Liver (tissue), 9 donors: ENCODE results near the gene SH3RF3. TPM values are rescaled to one million over a fixed set of nuclear protein-coding genes. Genes with fewer than 3 reads are reported as not detected.

Experiments used
- DNase-seq: peaks from one replicate; pipeline ENCODE4 v3.0.0-alpha.2; 2017; ENCODE audit warnings: low spot score
- H3K27ac ChIP-seq, 2 donors: one replicate each; pipeline ENCODE4 v1.7.0; 2013; ENCODE audit warnings: inconsistent platforms in 2 of 2, low read length in 2 of 2, control low read depth in 1 of 2, low read depth in 1 of 2, mild to moderate bottlenecking in 1 of 2
- H3K27me3 ChIP-seq, 4 donors: one replicate each; pipeline versions ENCODE4 v1.6.1 to v1.7.0; 2013; ENCODE audit warnings: low read length in 3 of 4, inconsistent platforms in 1 of 4, mild to moderate bottlenecking in 1 of 4, moderate library complexity in 1 of 4; ENCODE audit not compliant: control insufficient read depth in 4 of 4, insufficient read depth in 4 of 4
- H3K36me3 ChIP-seq, 4 donors: one replicate each; pipeline versions ENCODE4 v1.6.1 to v1.7.0; 2013; ENCODE audit warnings: low read length in 3 of 4, mild to moderate bottlenecking in 3 of 4, low read depth in 1 of 4, moderate library complexity in 1 of 4; ENCODE audit not compliant: control insufficient read depth in 4 of 4, insufficient read depth in 3 of 4
- H3K4me1 ChIP-seq, 4 donors: one replicate each; pipeline versions ENCODE4 v1.6.1 to v1.7.0; 2013; ENCODE audit warnings: low read length in 3 of 4, mild to moderate bottlenecking in 3 of 4, moderate library complexity in 1 of 4; ENCODE audit not compliant: control insufficient read depth in 4 of 4, insufficient read depth in 4 of 4
- H3K4me3 ChIP-seq, 3 donors: one replicate each; pipeline versions ENCODE4 v1.6.1 to v1.7.0; 2013; ENCODE audit warnings: low read length in 3 of 3, control low read depth in 1 of 3, low read depth in 1 of 3, mild to moderate bottlenecking in 1 of 3
- H3K9ac ChIP-seq, 2 donors: one replicate each; pipeline ENCODE4 v1.7.0; 2013; ENCODE audit warnings: low read length in 2 of 2, mild to moderate bottlenecking in 2 of 2, moderate library complexity in 2 of 2, control low read depth in 1 of 2, low read depth in 1 of 2
- H3K9me3 ChIP-seq, 4 donors: one replicate each; pipeline versions ENCODE4 v1.6.1 to v1.7.0; 2013; ENCODE audit warnings: low read length in 3 of 4; ENCODE audit not compliant: control insufficient read depth in 4 of 4
- ATF3 ChIP-seq: IDR thresholded peaks from 2 replicates; pipeline ENCODE4 v1.6.1; 2016; ENCODE audit warnings: antibody characterized with exemption
- EGR1 ChIP-seq, 2 donors: IDR thresholded peaks; 2 replicates each; pipeline ENCODE4 v1.6.1; 2016 to 2018; ENCODE audit warnings: antibody characterized with exemption in 2 of 2, low read depth in 2 of 2
- FOXA1 ChIP-seq: IDR thresholded peaks from 2 replicates; pipeline ENCODE4 v1.6.1; 2016; ENCODE audit warnings: antibody characterized with exemption
- GABPA ChIP-seq, 2 donors: IDR thresholded peaks in 1 of 2; conservative IDR thresholded peaks in 1 of 2; 2 replicates each; pipeline ENCODE4 v1.6.1; 2016; ENCODE audit warnings: antibody characterized with exemption in 2 of 2, mild to moderate bottlenecking in 1 of 2, moderate library complexity in 1 of 2
- HNF4A ChIP-seq, 2 donors: conservative IDR thresholded peaks; 2 replicates each; pipeline ENCODE4 v1.6.1; 2016; ENCODE audit warnings: antibody characterized with exemption in 2 of 2, mild to moderate bottlenecking in 2 of 2
- JUND ChIP-seq, 2 donors: IDR thresholded peaks; 2 replicates each; pipeline ENCODE4 v1.6.1; 2016; ENCODE audit warnings: antibody characterized with exemption in 2 of 2
- MAX ChIP-seq: IDR thresholded peaks from 2 replicates; pipeline ENCODE4 v1.6.1; 2016; ENCODE audit warnings: antibody characterized with exemption
- NR2F2 ChIP-seq: IDR thresholded peaks from 2 replicates; pipeline ENCODE4 v1.6.1; 2016; ENCODE audit warnings: antibody characterized with exemption
- RAD21 ChIP-seq, 2 donors: IDR thresholded peaks; 2 replicates each; pipeline ENCODE4 v1.6.1; 2016; ENCODE audit warnings: antibody characterized with exemption in 2 of 2, mild to moderate bottlenecking in 2 of 2
- REST ChIP-seq: IDR thresholded peaks from 2 replicates; pipeline ENCODE4 v1.6.1; 2016; ENCODE audit warnings: antibody characterized with exemption, mild to moderate bottlenecking
- RXRA ChIP-seq, 2 donors: IDR thresholded peaks; 2 replicates each; pipeline ENCODE4 v1.6.1; 2017 to 2018; ENCODE audit warnings: antibody characterized with exemption in 2 of 2, mild to moderate bottlenecking in 1 of 2
- SP1 ChIP-seq: IDR thresholded peaks from 2 replicates; pipeline ENCODE4 v1.6.1; 2018; ENCODE audit warnings: antibody characterized with exemption, mild to moderate bottlenecking
- TAF1 ChIP-seq: conservative IDR thresholded peaks from 2 replicates; pipeline ENCODE4 v1.6.1; 2016; ENCODE audit warnings: antibody characterized with exemption, mild to moderate bottlenecking
- YY1 ChIP-seq: IDR thresholded peaks from 2 replicates; pipeline ENCODE4 v1.6.1; 2016; ENCODE audit warnings: antibody characterized with exemption, mild to moderate bottlenecking
- ZBTB33 ChIP-seq: IDR thresholded peaks from 2 replicates; pipeline ENCODE4 v1.6.1; 2016; ENCODE audit warnings: antibody characterized with exemption
- whole genome bisulfite sequencing: extraction: QIAGEN DNeasy Blood & Tissue Kit; methylation state at CpG from one replicate; pipeline ENCODE4 v1.1.7; 2013; 5-methylcytosine and 5-hydroxymethylcytosine counted together
- polyA plus RNA-seq, 2 donors: library from polyadenylated mRNA; stranded (reverse) in 1 of 2; unstranded in 1 of 2; fragments of 200-250 nt in 1 of 2; fragments of >200 nt in 1 of 2; fragmentation: Nextera tagmentation in 1 of 2; extraction: Ambion mirVana in 1 of 2; gene quantifications; one replicate each; pipeline versions ENCODE4 v1.2.1 to v1.2.3, GENCODE V29; 2013 to 2015
- total RNA-seq, 2 donors: library from RNA; depleted of rRNA; stranded (reverse); fragments of >200 nt; gene quantifications; one replicate each; pipeline ENCODE4 v1.2.3, GENCODE V29; 2014
- donor health status: healthy.
- donor health status: healthy.
- donor health status: healthy.
- donor health status: healthy.
- donor health status: healthy.

Gene SH3RF3
- total and polyA plus RNA-seq, 4 donors = 0.11 to 1.0 (median 0.54) TPM

- no peak overlapping the region for H3K9ac ChIP-seq
- 71% methylated on average over 7 of the region's 7 CpGs for WGBS
- H3K36me3 ChIP-seq = no peaks in the 10 kb centered on the region
- no peaks in the 10 kb centered on the region for H3K4me1 ChIP-seq
- peaks cover 0 to 4% (median 0%) of the 10 kb centered on the region in 4 donors for H3K27me3 ChIP-seq
- H3K27ac ChIP-seq = no peak overlapping the region
- no peaks in the 10 kb centered on the region for H3K9me3 ChIP-seq
- TF ChIP-seq REST (no peak), MAX (no peak), FOXA1 (no peak), TAF1 (no peak), HNF4A (conservative IDR thresholded peaks at IDR 0.05) (no peak), RXRA (IDR thresholded peaks at IDR 0.05) (no peak), ZBTB33 (no peak), EGR1 (IDR thresholded peaks at IDR 0.05; ENCODE audit: low read depth in 2 of 2) (no peak), RAD21 (IDR thresholded peaks at IDR 0.05) (no peak), YY1 (no peak), SP1 (no peak), JUND (IDR thresholded peaks at IDR 0.05) (no peak), NR2F2 (no peak), ATF3 (no peak)
- no peak for DNase-seq
- H3K4me3 ChIP-seq = no peak overlapping the region
Measured at GRCh38 chr2:109136542-109136941, 7.5 kb downstream of the SH3RF3 start.

GRCh38 chr2:109137616-109138015 is 8.6 kb downstream of the SH3RF3 start:
- DNase-seq = no peak
- TF ChIP-seq GABPA (IDR thresholded peaks at IDR 0.05 in 1 of 2, conservative IDR thresholded peaks at IDR 0.05 in 1 of 2) (no peak), EGR1 (IDR thresholded peaks at IDR 0.05; ENCODE audit: low read depth in 2 of 2) (no peak), RAD21 (IDR thresholded peaks at IDR 0.05) (no peak), TAF1 (no peak)
- Histone ChIP-seq H3K9ac (no peak overlapping the region), H3K27ac (no peak overlapping the region), H3K4me3 (no peak overlapping the region), H3K27me3 (no peaks in the 10 kb centered on the region), H3K36me3 (no peaks in the 10 kb centered on the region), H3K4me1 (no peaks in the 10 kb centered on the region), H3K9me3 (no peaks in the 10 kb centered on the region)
- WGBS = 88% methylated on average over 6 of the region's 6 CpGs
